T-cell (primary cell): ENCODE measurements around the gene CREB3. TPM values are rescaled to one million over a fixed set of nuclear protein-coding genes. Genes with fewer than 3 reads are reported as not detected.
A peak's percentile ranks its signal among the peaks of the same experiment; 100 is the strongest.

Source experiments
- ATAC-seq, 4 experiments: fragments of 200-7000 bp in 3 of 4; fragments of 150-1000 bp in 1 of 4; cut with Tn5 transposase; replicated peaks in 1 of 4; 1 replicate in 3 of 4; 2 replicates in 1 of 4; pipeline ENCODE4 v1.10.0; 2021; ENCODE audit warnings: moderate library complexity in 3 of 4, mild to moderate bottlenecking in 2 of 4, moderate number of reproducible peaks in 1 of 4
- CTCF ChIA-PET, 2 donors: fragments of 300-600 bp; sonication (Branson Sonifier 250); formaldehyde crosslinking; loops; one replicate each; lab custom pipeline; 2022; ENCODE audit warnings: antibody characterized with exemption in 2 of 2; lab: Charles Lee
- POLR2A ChIA-PET, 2 donors: fragments of 300-600 bp; sonication (Branson Sonifier 250); formaldehyde crosslinking; loops; one replicate each; lab custom pipeline; 2022; ENCODE audit warnings: antibody characterized with exemption in 2 of 2; lab: Charles Lee
- DNase-seq, 35 experiments: peaks; one replicate each; pipeline versions ENCODE4 v3.0.0 to v3.0.0-alpha.2; 2013 to 2023
- H3K27ac ChIP-seq: one replicate; pipeline ENCODE4 v1.5.1; 2013; ENCODE audit warnings: low read length
- H3K27me3 ChIP-seq, 2 experiments: replicated peaks in 1 of 2; 1 replicate in 1 of 2; 2 replicates in 1 of 2; pipeline versions ENCODE4 v1.6.1 to v1.7.0; 2013; ENCODE audit warnings: low read length in 1 of 2, mixed read lengths in 1 of 2; ENCODE audit not compliant: control insufficient read depth in 2 of 2, insufficient read depth in 2 of 2; ENCODE audit errors: extremely low read depth in 1 of 2
- H3K36me3 ChIP-seq, 2 donors: 1 replicate in 1 of 2; 2 replicates in 1 of 2; pipeline versions ENCODE4 v1.6.1 to v1.7.0; 2013; ENCODE audit warnings: low read length in 1 of 2; ENCODE audit not compliant: control insufficient read depth in 2 of 2, insufficient read depth in 1 of 2; ENCODE audit errors: extremely low read depth in 1 of 2
- H3K4me1 ChIP-seq, 2 experiments: 1 replicate in 1 of 2; 2 replicates in 1 of 2; pipeline versions ENCODE4 v1.6.1 to v1.7.0; 2013; ENCODE audit warnings: low read length in 2 of 2, mixed read lengths in 1 of 2; ENCODE audit not compliant: insufficient read depth in 2 of 2, control insufficient read depth in 1 of 2; ENCODE audit errors: extremely low read depth in 1 of 2
- H3K4me3 ChIP-seq, 2 donors: 1 replicate in 1 of 2; 2 replicates in 1 of 2; pipeline versions ENCODE4 v1.5.1 to v1.7.0; 2013; ENCODE audit warnings: mild to moderate bottlenecking in 2 of 2, low read length in 1 of 2, moderate library complexity in 1 of 2; ENCODE audit not compliant: control insufficient read depth in 1 of 2; ENCODE audit errors: extremely low read depth in 1 of 2
- H3K9me3 ChIP-seq: 2 replicates; pipeline ENCODE4 v1.7.0; 2013
- H3K27ac Mint-ChIP-seq, 2 donors: one replicate each; pipeline ENCODE4 v1.8.0; 2020 to 2021; ENCODE audit warnings: mild to moderate bottlenecking in 2 of 2, mixed read lengths in 2 of 2
- H3K27me3 Mint-ChIP-seq, 2 donors: one replicate each; pipeline ENCODE4 v1.8.0; 2021 to 2022; ENCODE audit warnings: mixed read lengths in 2 of 2
- H3K36me3 Mint-ChIP-seq: one replicate; pipeline ENCODE4 v1.8.0; 2021; ENCODE audit warnings: mixed read lengths
- H3K4me1 Mint-ChIP-seq, 3 donors: one replicate each; pipeline ENCODE4 v1.8.0; 2020 to 2022; ENCODE audit warnings: mixed read lengths in 3 of 3, mild to moderate bottlenecking in 1 of 3
- H3K4me3 Mint-ChIP-seq, 3 donors: one replicate each; pipeline ENCODE4 v1.8.0; 2020 to 2022; ENCODE audit warnings: mild to moderate bottlenecking in 3 of 3, mixed read lengths in 3 of 3, moderate library complexity in 3 of 3
- H3K9me3 Mint-ChIP-seq, 3 donors: one replicate each; pipeline ENCODE4 v1.8.0; 2020 to 2022; ENCODE audit warnings: mixed read lengths in 3 of 3
- WGBS: methylation state at CpG from one replicate; pipeline ENCODE4 v1.1.5; 2013; ENCODE audit warnings: missing lambda C conversion rate; ENCODE audit not compliant: insufficient coverage; 5-methylcytosine and 5-hydroxymethylcytosine counted together
- total RNA-seq, 35 experiments: library from RNA in 6 of 35; stranded (reverse) in 6 of 35; fragments of 120-200 nt in 1 of 35; gene quantifications; one replicate each; pipeline versions ENCODE4 v1.2.1 to v1.2.4 and lab custom pipeline; 2013 to 2026

Gene CREB3
- total RNA-seq, 5 donors from 2014 or later (not counting 1 experiment from before 2014, with no cell fraction given), result 15.9 to 22.6 (median 19.3) TPM

DNA sequence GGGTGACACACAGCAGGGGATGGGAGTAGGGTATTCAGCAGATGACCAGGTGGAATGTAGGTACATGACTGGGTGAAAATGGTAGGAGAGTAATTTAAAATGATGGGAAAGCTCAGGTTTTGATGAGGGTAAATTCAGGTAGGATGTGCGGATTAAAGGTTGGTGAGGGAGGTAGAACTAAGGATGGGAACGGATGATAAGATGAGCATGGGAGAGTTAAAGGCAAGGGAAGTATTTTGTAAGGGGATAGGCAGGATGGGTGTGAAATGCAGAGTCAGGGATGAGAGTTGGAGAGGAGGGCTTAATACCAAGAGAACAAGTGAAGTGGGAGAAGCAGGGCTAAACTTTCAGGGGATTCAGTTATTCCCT lies 2.0 kb upstream of the CREB3 start:
- H3K4me1 ChIP-seq, result peaks cover 51 to 71% of the 10 kb centered on the region in 2 experiments
- whole genome bisulfite sequencing, result 91% methylated on average over 2 of the region's 2 CpGs
- Mint-ChIP-seq H3K27me3 (no peaks in the 10 kb centered on the region), H3K27ac (peak overlapping the region; percentile 78 to 91), H3K4me3 (peak overlapping the region in 1 of 3 donors; percentile 89), H3K4me1 (peaks cover 16 to 22% (median 21%) of the 10 kb centered on the region in 3 donors), H3K9me3 (no peaks in the 10 kb centered on the region), H3K36me3 (peaks cover 10% of the 10 kb centered on the region)
- DNase-seq (no peak), ATAC-seq (no peak)
- H3K4me3 ChIP-seq, result no peak overlapping the region
- CTCF ChIA-PET, result interaction anchor here (0.6 to 2.9 kb wide), 6 partner anchors 26 to 94 kb away, joined by 3 to 15 read pairs (median 6); partner anchors contain the start of genes CCDC107 (in 1 of the 2) and RMRP (in 1 of the 2)
- POLR2A ChIA-PET, result interaction anchor here in 1 of 2 donors (0.6 kb wide), 1 partner anchor 91 kb away, joined by 3 read pairs; no protein-coding TSS in a partner anchor
- H3K27me3 ChIP-seq, result no peaks in the 10 kb centered on the region
- peak overlapping the region; percentile 95 for H3K27ac ChIP-seq
- H3K36me3 ChIP-seq, result peaks cover 0 to 17% of the 10 kb centered on the region in 2 donors
- H3K9me3 ChIP-seq, result no peaks in the 10 kb centered on the region

DNA sequence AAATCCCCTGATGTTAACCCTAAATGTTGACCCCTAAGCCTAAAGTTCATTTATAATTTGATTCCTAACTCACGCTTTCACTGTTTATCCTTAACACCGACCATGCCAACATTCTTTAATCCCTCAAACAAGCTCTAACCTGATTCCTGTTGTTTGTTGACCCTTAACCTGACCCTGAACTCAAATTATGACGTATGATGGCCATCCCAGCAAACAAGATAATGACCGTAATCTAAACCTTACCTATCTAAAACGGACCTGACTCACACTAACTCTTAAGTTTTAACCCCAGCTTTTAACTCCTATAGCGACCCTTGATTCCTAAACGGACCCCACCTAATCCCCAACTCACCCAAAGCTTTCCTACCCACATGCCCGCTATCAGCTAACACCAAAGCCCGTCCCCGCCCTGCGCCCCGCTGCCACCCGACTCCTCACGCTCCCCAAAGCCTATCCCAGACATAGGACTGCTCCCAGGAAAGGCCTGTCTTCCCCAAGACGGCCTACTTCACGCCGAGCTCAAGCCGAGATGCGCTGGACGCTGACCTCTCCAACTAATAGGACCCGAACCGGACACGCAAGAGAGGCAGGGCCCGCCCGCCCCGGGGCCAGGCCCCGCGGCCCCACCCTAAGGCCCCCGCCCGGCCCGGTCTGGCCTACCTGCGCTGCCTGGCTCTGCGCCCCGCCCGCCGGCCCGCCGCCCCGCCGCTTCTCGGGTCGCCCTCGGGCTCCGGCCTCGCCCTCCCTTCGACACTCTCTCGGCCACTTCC lies 866 bp upstream of the CREB3 start:
- 1% methylated on average over 39 of the region's 47 CpGs for WGBS
- H3K4me1 ChIP-seq, result peaks cover 50 to 75% of the 10 kb centered on the region in 2 experiments
- Mint-ChIP-seq H3K4me1 (peaks cover 17 to 31% (median 30%) of the 10 kb centered on the region in 3 donors), H3K36me3 (peaks cover 10% of the 10 kb centered on the region), H3K27ac (peak overlapping the region; percentile 94 to 95), H3K4me3 (peak overlapping the region in 1 of 3 donors; percentile 95), H3K27me3 (no peaks in the 10 kb centered on the region), H3K9me3 (no peaks in the 10 kb centered on the region)
- H3K36me3 ChIP-seq, result peaks cover 4 to 19% of the 10 kb centered on the region in 2 donors
- ChIA-PET POLR2A (interaction anchor here (0.5 to 0.6 kb wide), 2 partner anchors 22 to 651 kb away, joined by 5 to 14 read pairs; no protein-coding TSS in a partner anchor), CTCF (interaction anchor here (0.6 to 2.9 kb wide), 17 partner anchors 17 to 128 kb away, joined by 3 to 26 read pairs (median 4); partner anchors contain the start of genes CCDC107 (in 1 of the 2), GBA2 (in 1 of the 2), HINT2 (in 1 of the 2) and RGP1 (in 1 of the 2))
- no peaks in the 10 kb centered on the region for H3K27me3 ChIP-seq
- peak overlapping the region; percentile 95 for H3K27ac ChIP-seq
- ATAC-seq (peak in 1 of 4 experiments; percentile 1), DNase-seq (peak in 9 of 35 experiments; percentile 7 to 33 (median 12))
- H3K4me3 ChIP-seq, result peak overlapping the region; percentile 94 to 97
- H3K9me3 ChIP-seq, result no peaks in the 10 kb centered on the region

DNA sequence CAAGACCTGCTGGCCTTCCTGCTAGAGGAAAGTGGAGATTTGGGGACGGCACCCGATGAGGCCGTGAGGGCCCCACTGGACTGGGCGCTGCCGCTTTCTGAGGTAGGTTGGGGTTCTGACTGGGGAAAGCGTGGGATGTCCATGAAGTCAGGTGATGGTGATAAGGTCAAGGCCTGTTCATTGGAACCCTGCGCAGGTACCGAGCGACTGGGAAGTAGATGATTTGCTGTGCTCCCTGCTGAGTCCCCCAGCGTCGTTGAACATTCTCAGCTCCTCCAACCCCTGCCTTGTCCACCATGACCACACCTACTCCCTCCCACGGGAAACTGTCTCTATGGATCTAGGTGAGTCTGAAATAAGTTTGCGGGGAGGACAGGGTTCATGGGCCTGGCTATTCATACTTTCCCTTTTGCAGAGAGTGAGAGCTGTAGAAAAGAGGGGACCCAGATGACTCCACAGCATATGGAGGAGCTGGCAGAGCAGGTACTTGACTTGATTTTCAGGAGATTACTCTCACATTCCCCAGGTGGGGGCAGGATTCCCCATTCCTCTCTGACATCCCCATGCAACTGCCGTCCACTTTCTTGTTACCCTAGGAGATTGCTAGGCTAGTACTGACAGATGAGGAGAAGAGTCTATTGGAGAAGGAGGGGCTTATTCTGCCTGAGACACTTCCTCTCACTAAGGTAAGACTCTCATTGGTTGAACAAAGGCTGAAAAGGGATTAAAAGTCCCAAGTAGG lies 505 bp downstream of the CREB3 start:
- peak overlapping the region in 1 of 3 donors; percentile 95 for H3K4me3 Mint-ChIP-seq
- ChIA-PET CTCF (interaction anchor here (0.6 to 2.9 kb wide), 10 partner anchors 16 to 129 kb away, joined by 3 to 26 read pairs (median 4); partner anchors contain the start of genes CCDC107 (in 1 of the 2), GBA2 (in 1 of the 2), HINT2 (in 1 of the 2) and RGP1 (in 1 of the 2)), POLR2A (no interaction called here)
- H3K27ac Mint-ChIP-seq, result peak overlapping the region; percentile 94 to 95
- Histone ChIP-seq H3K36me3 (peaks cover 12 to 32% of the 10 kb centered on the region in 2 donors), H3K9me3 (no peaks in the 10 kb centered on the region), H3K27ac (peak overlapping the region; percentile 95), H3K27me3 (no peaks in the 10 kb centered on the region), H3K4me1 (peaks cover 39 to 61% of the 10 kb centered on the region in 2 experiments), H3K4me3 (peak overlapping the region; percentile 94 to 97)
- DNase-seq (peak in 5 of 35 experiments; percentile 8 to 46 (median 12)), ATAC-seq (no peak)
- H3K27me3 Mint-ChIP-seq, result no peaks in the 10 kb centered on the region
- H3K9me3 Mint-ChIP-seq, result no peaks in the 10 kb centered on the region
- 4% methylated on average over 6 of the region's 14 CpGs for WGBS
- H3K4me1 Mint-ChIP-seq, result peaks cover 17 to 31% (median 30%) of the 10 kb centered on the region in 3 donors
- H3K36me3 Mint-ChIP-seq, result peaks cover 15% of the 10 kb centered on the region

DNA sequence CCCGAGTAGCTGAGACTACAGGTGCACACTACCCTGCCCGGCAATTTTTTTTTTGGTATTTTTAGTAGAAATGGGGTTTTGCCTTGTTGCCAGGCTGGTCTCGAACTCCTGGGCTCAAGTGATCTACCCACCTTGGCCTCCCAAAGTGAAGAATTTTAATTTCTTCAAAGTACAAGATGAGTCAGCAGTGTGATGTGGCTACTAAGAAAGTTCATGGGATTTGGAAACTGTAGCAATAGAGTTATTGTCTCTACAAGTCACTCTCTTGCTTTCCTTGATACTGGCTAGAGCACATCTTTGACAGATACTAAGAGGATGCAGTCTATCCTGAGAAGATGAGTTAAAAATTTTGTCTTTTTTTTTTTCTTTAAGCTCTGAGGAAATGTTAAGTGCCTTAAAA lies 1.6 kb downstream of the CREB3 start:
- peaks cover 17 to 31% (median 30%) of the 10 kb centered on the region in 3 donors for H3K4me1 Mint-ChIP-seq
- H3K27me3 Mint-ChIP-seq, result no peaks in the 10 kb centered on the region
- peaks cover 29 to 51% of the 10 kb centered on the region in 2 experiments for H3K4me1 ChIP-seq
- ChIA-PET POLR2A (no interaction called here), CTCF (interaction anchor here (0.6 to 2.9 kb wide), 6 partner anchors 14 to 76 kb away, joined by 3 to 49 read pairs (median 4); partner anchors contain the start of genes CCDC107 (in 1 of the 2), GBA2 (in 1 of the 2), MSMP (in 1 of the 2) and RGP1 (in 1 of the 2))
- no peak for ATAC-seq
- WGBS, result 100% methylated on average over 1 of the region's 3 CpGs
- H3K9me3 Mint-ChIP-seq, result no peaks in the 10 kb centered on the region
- peaks cover 12 to 44% of the 10 kb centered on the region in 2 donors for H3K36me3 ChIP-seq
- H3K27me3 ChIP-seq, result no peaks in the 10 kb centered on the region
- no peak overlapping the region for H3K4me3 Mint-ChIP-seq
- DNase-seq, result no peak
- H3K9me3 ChIP-seq, result no peaks in the 10 kb centered on the region
- H3K36me3 Mint-ChIP-seq, result peaks cover 26% of the 10 kb centered on the region
- H3K27ac Mint-ChIP-seq, result peak overlapping the region in 1 of 2 donors; percentile 28
- H3K27ac ChIP-seq, result no peak overlapping the region
- H3K4me3 ChIP-seq, result no peak overlapping the region

DNA sequence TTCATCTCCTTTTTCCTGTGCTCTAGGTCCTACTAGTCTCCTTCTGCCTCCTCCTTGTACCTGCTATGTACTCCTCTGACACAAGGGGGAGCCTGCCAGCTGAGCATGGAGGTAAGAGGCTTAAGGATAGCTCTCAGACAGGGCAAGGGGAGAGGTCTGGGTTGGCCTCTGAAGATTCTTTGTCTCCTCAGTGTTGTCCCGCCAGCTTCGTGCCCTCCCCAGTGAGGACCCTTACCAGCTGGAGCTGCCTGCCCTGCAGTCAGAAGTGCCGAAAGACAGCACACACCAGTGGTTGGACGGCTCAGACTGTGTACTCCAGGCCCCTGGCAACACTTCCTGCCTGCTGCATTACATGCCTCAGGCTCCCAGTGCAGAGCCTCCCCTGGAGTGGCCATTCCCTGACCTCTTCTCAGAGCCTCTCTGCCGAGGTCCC lies 3.8 kb downstream of the CREB3 start:
- H3K4me1 ChIP-seq, result peaks cover 9 to 30% of the 10 kb centered on the region in 2 experiments
- Mint-ChIP-seq H3K27me3 (no peaks in the 10 kb centered on the region), H3K9me3 (no peaks in the 10 kb centered on the region), H3K27ac (peak overlapping the region in 1 of 2 donors; percentile 44), H3K4me3 (no peak overlapping the region), H3K4me1 (peaks cover 17 to 32% (median 30%) of the 10 kb centered on the region in 3 donors), H3K36me3 (peaks cover 42% of the 10 kb centered on the region)
- CTCF ChIA-PET, result interaction anchor here (0.5 to 3.4 kb wide), 10 partner anchors 12 to 1810 kb away, joined by 3 to 49 read pairs (median 4); partner anchors contain the start of genes GBA2 (in 2 of the 2), RGP1 (in 2 of the 2) and ARHGEF39 (in 1 of the 2)
- H3K27me3 ChIP-seq, result no peaks in the 10 kb centered on the region
- H3K27ac ChIP-seq, result no peak overlapping the region
- H3K9me3 ChIP-seq, result no peaks in the 10 kb centered on the region
- ATAC-seq (peak in 3 of 4 experiments; percentile 14 to 20 (median 15)), DNase-seq (peak; percentile 11 to 81 (median 56))
- peaks cover 19 to 61% of the 10 kb centered on the region in 2 donors for H3K36me3 ChIP-seq
- POLR2A ChIA-PET, result interaction anchor here in 1 of 2 donors (0.9 kb wide), 1 partner anchor 12 kb away, joined by 3 read pairs; no protein-coding TSS in a partner anchor
- whole genome bisulfite sequencing, result 72% methylated on average over 4 of the region's 5 CpGs
- H3K4me3 ChIP-seq, result no peak overlapping the region
